PC-3 (cell line): ENCODE measurements around the gene EIF4E1B. TPM values are rescaled to one million over a fixed set of nuclear protein-coding genes. Genes with fewer than 3 reads are reported as not detected.

Experiments
- ATAC-seq: fragments of 200-7000 bp; cut with Tn5 transposase; 2 replicates; pipeline ENCODE4 v1.9.1; 2020; ENCODE audit warnings: mild to moderate bottlenecking, moderate library complexity
- BruUV-seq: library from RNA; stranded (reverse); fragments of 400-500 nt; replicated peaks from 2 replicates; lab custom pipeline; 2021; lab: Mats Ljungman, UMichigan
- CTCF ChIA-PET: fragments of 300-600 bp; sonication (Branson Sonifier 250); formaldehyde crosslinking; loops from one replicate; lab custom pipeline; 2022; ENCODE audit warnings: antibody characterized with exemption; lab: Charles Lee
- POLR2A ChIA-PET: fragments of 300-600 bp; sonication (Branson Sonifier 250); formaldehyde crosslinking; loops from one replicate; lab custom pipeline; 2022; ENCODE audit warnings: antibody characterized with exemption; ENCODE audit not compliant: unreplicated experiment; lab: Charles Lee
- DNase-seq: peaks from one replicate; pipeline ENCODE4 v3.0.0-alpha.2; 2015
- H2AFZ ChIP-seq: fragments of 300-600 bp; sonication (generic); 2 replicates; pipeline ENCODE4 v1.6.0; 2016; ENCODE audit warnings: antibody characterized with exemption, low read length
- H3F3A ChIP-seq: fragments of 300-600 bp; sonication (generic); one replicate; pipeline ENCODE4 v1.6.0; 2017; ENCODE audit warnings: antibody characterized with exemption, low read length, control low read depth, mild to moderate bottlenecking; ENCODE audit not compliant: unreplicated experiment
- H3K27ac ChIP-seq: fragments of 300-600 bp; sonication (generic); 2 replicates; pipeline ENCODE4 v1.5.1; 2016; ENCODE audit warnings: mild to moderate bottlenecking, low read length
- H3K27me3 ChIP-seq: fragments of 300-600 bp; sonication (generic); 2 replicates; pipeline ENCODE4 v1.6.1; 2016; ENCODE audit warnings: low read length, mixed read lengths
- H3K36me3 ChIP-seq: fragments of 300-600 bp; sonication (generic); 2 replicates; pipeline ENCODE4 v1.6.1; 2016; ENCODE audit warnings: low read depth, mixed run types, low read length, mixed read lengths
- H3K4me1 ChIP-seq: fragments of 300-600 bp; sonication (generic); 2 replicates; pipeline ENCODE4 v1.5.1; 2016; ENCODE audit warnings: low read length; ENCODE audit not compliant: insufficient read depth
- H3K4me2 ChIP-seq: fragments of 300-600 bp; sonication (generic); 2 replicates; pipeline ENCODE4 v1.6.0; 2016; ENCODE audit warnings: low read length
- H3K4me3 ChIP-seq: fragments of 300-600 bp; sonication (generic); 2 replicates; pipeline ENCODE4 v1.5.1; 2016; ENCODE audit warnings: mild to moderate bottlenecking, low read length, mixed read lengths
- H3K79me2 ChIP-seq: fragments of 300-600 bp; sonication (generic); 2 replicates; pipeline ENCODE4 v1.6.1; 2017; ENCODE audit warnings: low read length, mixed read lengths
- H3K9ac ChIP-seq: fragments of 300-600 bp; sonication (generic); 2 replicates; pipeline ENCODE4 v1.6.0; 2016; ENCODE audit warnings: mild to moderate bottlenecking, low read length
- H3K9me2 ChIP-seq: fragments of 300-600 bp; sonication (generic); replicated peaks from 2 replicates; pipeline ENCODE4 v1.6.1; 2016; ENCODE audit warnings: mixed run types, low read length, mixed read lengths
- H3K9me3 ChIP-seq: fragments of 300-600 bp; sonication (generic); 2 replicates; pipeline ENCODE4 v1.6.1; 2016; ENCODE audit warnings: low read length, mixed read lengths
- H4K20me1 ChIP-seq: fragments of 300-600 bp; sonication (generic); 2 replicates; pipeline ENCODE4 v1.6.1; 2016; ENCODE audit warnings: low read length, mixed read lengths
- EZH2 ChIP-seq: fragments of 300-600 bp; sonication (generic); IDR thresholded peaks from one replicate; pipeline ENCODE4 v1.6.1; 2017; ENCODE audit warnings: antibody characterized with exemption, mild to moderate bottlenecking, low read length; ENCODE audit not compliant: unreplicated experiment
- EZH2phosphoT487 ChIP-seq: fragments of 300-600 bp; sonication (generic); IDR thresholded peaks from 2 replicates; pipeline ENCODE4 v1.6.1; 2018; ENCODE audit warnings: mild to moderate bottlenecking, antibody characterized with exemption, low read length, borderline replicate concordance
- intact Hi-C: fragments of 100-400 bp; cut with micrococcal nuclease; formaldehyde crosslinking; loops from 2 replicates; pipeline ENCODE4 v1.9.0; 2023
- total RNA-seq: library from RNA; depleted of rRNA; stranded (reverse); fragments of >200 nt; gene quantifications from 2 replicates; pipeline ENCODE4 v1.2.3, GENCODE V29; 2014
- TF ChIP-seq, protein P1 (sequence below): fragments of 300-600 bp; sonication (generic); conservative IDR thresholded peaks from 2 replicates; pipeline ENCODE4 v1.5.1; 2017; ENCODE audit warnings: antibody characterized with exemption, low read depth, mild to moderate bottlenecking, low read length

EIF4E1B gene
- total RNA-seq, 1 experiment from 2014 or later, result not detected

DNA sequence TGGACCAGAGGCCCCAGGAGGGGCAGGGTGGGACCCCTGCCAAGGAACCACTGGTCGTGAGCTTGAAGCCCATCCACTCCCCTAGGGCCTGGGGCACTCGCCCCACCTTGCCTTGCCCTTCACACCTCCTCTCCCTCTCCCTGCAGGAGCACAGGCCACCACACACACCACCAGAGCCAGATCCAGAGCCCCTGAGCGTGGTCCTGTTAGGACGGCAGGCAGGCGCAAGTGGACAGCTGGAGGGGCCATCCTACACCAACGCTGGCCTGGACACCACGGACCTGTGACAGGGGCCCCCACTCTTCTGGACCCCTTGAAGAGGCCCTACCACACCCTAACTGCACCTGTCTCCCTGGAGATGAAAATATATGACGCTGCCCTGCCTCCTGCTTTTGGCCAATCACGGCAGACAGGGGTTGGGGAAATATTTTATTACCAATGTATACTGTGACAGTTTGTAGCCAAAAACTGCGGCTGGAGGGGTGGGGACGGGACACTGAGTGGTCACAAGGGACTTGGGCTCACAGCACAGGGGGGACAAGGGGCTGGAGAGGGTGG is 35.0 kb upstream of the EIF4E1B start:
- BruUV-seq, result no TSS peak
- H3K27ac ChIP-seq, result no peak overlapping the region
- no peak for ATAC-seq
- H3K36me3 ChIP-seq, result no peaks in the 10 kb centered on the region
- H3K79me2 ChIP-seq, result no peaks in the 10 kb centered on the region
- intact Hi-C loops, result no loop called here
- H3F3A ChIP-seq, result no peaks in the 10 kb centered on the region
- H3K4me2 ChIP-seq, result no peak overlapping the region
- ChIA-PET CTCF (interaction anchor here (0.6 kb wide), 1 partner anchor 18 kb away, joined by 4 read pairs; no protein-coding TSS in a partner anchor), POLR2A (no interaction called here)
- no peak overlapping the region for H2AFZ ChIP-seq
- no peak overlapping the region for H3K9ac ChIP-seq
- no peaks in the 10 kb centered on the region for H3K9me3 ChIP-seq
- no peaks in the 10 kb centered on the region for H3K4me1 ChIP-seq
- H3K4me3 ChIP-seq, result no peak overlapping the region
- TF ChIP-seq EZH2phosphoT487 (no peak), EZH2 (no peak)
- TF ChIP-seq, protein P1, sequence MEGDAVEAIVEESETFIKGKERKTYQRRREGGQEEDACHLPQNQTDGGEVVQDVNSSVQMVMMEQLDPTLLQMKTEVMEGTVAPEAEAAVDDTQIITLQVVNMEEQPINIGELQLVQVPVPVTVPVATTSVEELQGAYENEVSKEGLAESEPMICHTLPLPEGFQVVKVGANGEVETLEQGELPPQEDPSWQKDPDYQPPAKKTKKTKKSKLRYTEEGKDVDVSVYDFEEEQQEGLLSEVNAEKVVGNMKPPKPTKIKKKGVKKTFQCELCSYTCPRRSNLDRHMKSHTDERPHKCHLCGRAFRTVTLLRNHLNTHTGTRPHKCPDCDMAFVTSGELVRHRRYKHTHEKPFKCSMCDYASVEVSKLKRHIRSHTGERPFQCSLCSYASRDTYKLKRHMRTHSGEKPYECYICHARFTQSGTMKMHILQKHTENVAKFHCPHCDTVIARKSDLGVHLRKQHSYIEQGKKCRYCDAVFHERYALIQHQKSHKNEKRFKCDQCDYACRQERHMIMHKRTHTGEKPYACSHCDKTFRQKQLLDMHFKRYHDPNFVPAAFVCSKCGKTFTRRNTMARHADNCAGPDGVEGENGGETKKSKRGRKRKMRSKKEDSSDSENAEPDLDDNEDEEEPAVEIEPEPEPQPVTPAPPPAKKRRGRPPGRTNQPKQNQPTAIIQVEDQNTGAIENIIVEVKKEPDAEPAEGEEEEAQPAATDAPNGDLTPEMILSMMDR, result no peak
- no peaks in the 10 kb centered on the region for H3K27me3 ChIP-seq
- no peaks in the 10 kb centered on the region for H4K20me1 ChIP-seq
- DNase-seq, result no peak
- no peaks in the 10 kb centered on the region for H3K9me2 ChIP-seq

DNA sequence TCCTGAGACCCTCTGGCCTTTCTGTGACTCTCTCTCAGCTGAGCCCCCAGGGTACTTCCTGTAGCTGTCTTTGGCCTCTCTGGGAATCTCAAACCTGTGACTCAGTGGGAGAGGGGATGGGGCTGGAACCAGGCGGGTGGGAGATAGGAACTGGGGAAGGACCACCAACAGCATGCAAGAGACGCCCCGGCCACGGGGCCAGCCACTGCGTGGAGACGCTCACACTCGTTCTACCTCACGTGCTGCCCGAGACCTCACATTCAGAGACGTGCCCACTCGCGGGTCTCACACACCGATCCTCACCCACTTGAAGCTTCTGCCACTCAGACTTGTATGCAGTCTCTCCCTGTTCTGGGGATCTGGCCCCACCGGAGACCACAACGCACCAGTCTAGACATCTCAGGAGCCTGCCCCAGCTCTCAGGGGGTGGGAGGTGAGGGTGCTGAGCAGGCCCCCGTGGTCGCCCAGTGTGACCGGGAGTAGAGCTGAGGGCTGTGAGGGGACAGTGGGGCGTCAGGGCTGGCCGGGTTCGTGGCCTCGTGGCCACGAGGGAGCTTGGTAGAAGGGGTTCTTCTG is 34.3 kb upstream of the EIF4E1B start:
- no peaks in the 10 kb centered on the region for H3K27me3 ChIP-seq
- no peaks in the 10 kb centered on the region for H3K36me3 ChIP-seq
- no peaks in the 10 kb centered on the region for H3K79me2 ChIP-seq
- H4K20me1 ChIP-seq, result no peaks in the 10 kb centered on the region
- H3F3A ChIP-seq, result no peaks in the 10 kb centered on the region
- ChIA-PET CTCF (no interaction called here), POLR2A (no interaction called here)
- no peak overlapping the region for H3K9ac ChIP-seq
- intact Hi-C loops, result no loop called here
- no peak for ATAC-seq
- no peaks in the 10 kb centered on the region for H3K4me1 ChIP-seq
- no peak overlapping the region for H3K27ac ChIP-seq
- no peaks in the 10 kb centered on the region for H3K9me2 ChIP-seq
- H2AFZ ChIP-seq, result no peak overlapping the region
- no peak overlapping the region for H3K4me3 ChIP-seq
- TF ChIP-seq EZH2phosphoT487 (no peak), EZH2 (no peak)
- TF ChIP-seq, protein P1, result no peak
- BruUV-seq, result no TSS peak
- no peak for DNase-seq
- H3K4me2 ChIP-seq, result no peak overlapping the region
- no peaks in the 10 kb centered on the region for H3K9me3 ChIP-seq

GRCh38 chr5:176596689-176597416 is 33.6 kb upstream of the EIF4E1B start:
- CTCF ChIA-PET, result interaction anchor here (0.6 kb wide), 1 partner anchor 59 kb away, joined by 3 read pairs; no protein-coding TSS in a partner anchor
- Histone ChIP-seq H3K4me1 (no peaks in the 10 kb centered on the region), H3K36me3 (no peaks in the 10 kb centered on the region), H3K9me2 (no peaks in the 10 kb centered on the region), H3K27me3 (no peaks in the 10 kb centered on the region), H3F3A (no peaks in the 10 kb centered on the region), H4K20me1 (no peaks in the 10 kb centered on the region), H3K9ac (no peak overlapping the region), H3K4me3 (no peak overlapping the region), H3K79me2 (no peaks in the 10 kb centered on the region), H3K4me2 (no peak overlapping the region), H2AFZ (no peak overlapping the region), H3K9me3 (no peaks in the 10 kb centered on the region), H3K27ac (no peak overlapping the region)
- intact Hi-C loops, result no loop called here
- ATAC-seq, result no peak
- DNase-seq, result no peak
- BruUV-seq, result no TSS peak
- TF ChIP-seq EZH2, result no peak
- TF ChIP-seq, protein P1, result no peak
- TF ChIP-seq EZH2phosphoT487, result no peak
- POLR2A ChIA-PET, result no interaction called here
